H1 (cell line): ENCODE data around the gene HSF5. TPM values are rescaled to one million over a fixed set of nuclear protein-coding genes. Genes with fewer than 3 reads are reported as not detected.

Experiments
- CTCF ChIA-PET: fragments of 300-600 bp; sonication (Branson Sonifier 250); formaldehyde crosslinking; loops from one replicate; lab custom pipeline; 2021; ENCODE audit not compliant: partially characterized antibody; lab: Charles Lee
- POLR2A ChIA-PET: fragments of 300-600 bp; sonication (Branson Sonifier 250); formaldehyde crosslinking; loops from one replicate; lab custom pipeline; 2021; ENCODE audit warnings: inconsistent platforms; ENCODE audit not compliant: partially characterized antibody; lab: Charles Lee
- DNase-seq, 2 experiments: peaks; one replicate each; pipeline versions ENCODE4 v3.0.0 to v3.0.0-alpha.2; 2010 to 2022; ENCODE audit warnings: low spot score in 2 of 2, low read depth in 1 of 2, mixed read lengths in 1 of 2
- FAIRE-seq: peaks from 2 replicates; lab custom pipeline; 2011; peaks lifted over from hg19 to GRCh38; lab: Jason Lieb, UNC
- H2AFZ ChIP-seq: 2 replicates; pipeline ENCODE4 v1.8.1; 2012; ENCODE audit warnings: low read length, inconsistent platforms
- H2AK5ac ChIP-seq: 2 replicates; pipeline ENCODE4 v1.6.1; 2013; ENCODE audit warnings: low read depth, low read length
- H2BK120ac ChIP-seq: replicated peaks from 2 replicates; pipeline ENCODE3; 2013; ENCODE audit warnings: low read depth, low read length, inconsistent platforms
- H2BK12ac ChIP-seq: 2 replicates; pipeline ENCODE4 v1.6.1; 2013; ENCODE audit warnings: low read depth, low read length
- H2BK15ac ChIP-seq: 2 replicates; pipeline ENCODE4 v1.6.1; 2013; ENCODE audit warnings: low read length
- H2BK20ac ChIP-seq: 2 replicates; pipeline ENCODE4 v1.6.1; 2013; ENCODE audit warnings: low read length
- H2BK5ac ChIP-seq: 2 replicates; pipeline ENCODE4 v1.6.1; 2013; ENCODE audit warnings: low read depth, low read length
- H3K14ac ChIP-seq: 2 replicates; pipeline ENCODE4 v1.6.1; 2013; ENCODE audit warnings: inconsistent platforms; ENCODE audit not compliant: insufficient read length
- H3K18ac ChIP-seq: 2 replicates; pipeline ENCODE4 v1.6.1; 2013; ENCODE audit warnings: low read length; ENCODE audit errors: extremely low read depth
- H3K23ac ChIP-seq: 2 replicates; pipeline ENCODE4 v1.6.1; 2013; ENCODE audit warnings: inconsistent platforms; ENCODE audit not compliant: insufficient read length
- H3K23me2 ChIP-seq: 2 replicates; pipeline ENCODE4 v1.6.1; 2013; ENCODE audit warnings: low read depth, low read length
- H3K27ac ChIP-seq: 2 replicates; pipeline ENCODE4 v1.6.1; 2011; ENCODE audit warnings: low read depth, low read length, inconsistent platforms
- H3K27me3 ChIP-seq, 4 experiments: replicated peaks in 1 of 4; 1 replicate in 1 of 4; 2 replicates in 3 of 4; pipeline versions ENCODE4 v1.6.1 to v1.8.1; 2011 to 2013; ENCODE audit warnings: low read length in 3 of 4, mild to moderate bottlenecking in 3 of 4, inconsistent platforms in 2 of 4, mixed read lengths in 2 of 4, moderate library complexity in 1 of 4; ENCODE audit not compliant: control insufficient read depth in 3 of 4, insufficient read depth in 3 of 4; ENCODE audit errors: extremely low read depth in 1 of 4
- H3K36me3 ChIP-seq, 4 experiments: 2 replicates each; pipeline versions ENCODE4 v1.6.1 to v1.8.1; 2011 to 2013; ENCODE audit warnings: mild to moderate bottlenecking in 4 of 4, low read length in 3 of 4, moderate library complexity in 2 of 4, control low read depth in 1 of 4, inconsistent platforms in 1 of 4; ENCODE audit not compliant: insufficient read depth in 4 of 4, control insufficient read depth in 2 of 4
- H3K4ac ChIP-seq: replicated peaks from 2 replicates; pipeline ENCODE3; 2013; ENCODE audit warnings: low read length, low read depth, mixed read lengths, inconsistent platforms; ENCODE audit not compliant: insufficient read length
- H3K4me1 ChIP-seq, 4 experiments: replicated peaks in 1 of 4; 1 replicate in 1 of 4; 2 replicates in 3 of 4; pipeline versions ENCODE4 v1.6.1 to v1.8.1; 2011 to 2013; ENCODE audit warnings: low read length in 3 of 4, inconsistent platforms in 2 of 4, mixed read lengths in 1 of 4; ENCODE audit not compliant: insufficient read depth in 4 of 4, control insufficient read depth in 3 of 4
- H3K4me2 ChIP-seq, 2 experiments: 2 replicates each; pipeline versions ENCODE4 v1.6.1 to v1.8.1; 2011 to 2013; ENCODE audit warnings: low read depth in 2 of 2, low read length in 2 of 2, control low read depth in 1 of 2, inconsistent platforms in 1 of 2, mild to moderate bottlenecking in 1 of 2; ENCODE audit not compliant: insufficient read depth in 1 of 2
- H3K4me3 ChIP-seq, 4 experiments: fragments of 200-600, 300-600 bp in 1 of 4; sonication (generic), shearing (Covaris generic), sonication (Bioruptor Twin) in 1 of 4; 2 replicates each; pipeline versions ENCODE4 v1.5.1 to v1.8.1; 2011 to 2016; ENCODE audit warnings: low read length in 4 of 4, low read depth in 3 of 4, control low read depth in 2 of 4, inconsistent platforms in 2 of 4, mild to moderate bottlenecking in 2 of 4, mixed read lengths in 1 of 4, moderate library complexity in 1 of 4; ENCODE audit not compliant: insufficient read depth in 2 of 4; ENCODE audit errors: extremely low read depth in 1 of 4
- H3K56ac ChIP-seq: replicated peaks from 2 replicates; pipeline ENCODE3; 2013; ENCODE audit warnings: low read depth, mild to moderate bottlenecking, mixed read lengths, low read length, inconsistent platforms; ENCODE audit not compliant: insufficient read length
- H3K79me1 ChIP-seq: 2 replicates; pipeline ENCODE4 v1.6.1; 2013; ENCODE audit warnings: low read depth, low read length, control low read depth
- H3K79me2 ChIP-seq, 2 experiments: 2 replicates each; pipeline versions ENCODE4 v1.6.1 to v1.8.1; 2012 to 2013; ENCODE audit warnings: low read length in 2 of 2, mild to moderate bottlenecking in 2 of 2, inconsistent platforms in 1 of 2; ENCODE audit not compliant: insufficient read depth in 2 of 2, control insufficient read depth in 1 of 2
- H3K9ac ChIP-seq, 4 experiments: replicated peaks in 1 of 4; 1 replicate in 1 of 4; 2 replicates in 3 of 4; pipeline versions ENCODE4 v1.6.1 to v1.8.1; 2011 to 2013; ENCODE audit warnings: low read depth in 3 of 4, low read length in 3 of 4, control low read depth in 2 of 4, mild to moderate bottlenecking in 2 of 4, moderate library complexity in 2 of 4, inconsistent platforms in 1 of 4; ENCODE audit errors: extremely low read depth in 1 of 4
- H3K9me3 ChIP-seq, 2 experiments: 2 replicates each; pipeline versions ENCODE4 v1.6.1 to v1.8.1; 2012 to 2013; ENCODE audit warnings: mild to moderate bottlenecking in 2 of 2, moderate library complexity in 2 of 2, control low read depth in 1 of 2, inconsistent platforms in 1 of 2, low read depth in 1 of 2, low read length in 1 of 2, mixed read lengths in 1 of 2; ENCODE audit not compliant: insufficient read depth in 2 of 2
- H4K20me1 ChIP-seq, 2 experiments: replicated peaks in 1 of 2; 2 replicates each; pipeline versions ENCODE3 to v1.8.1; 2011 to 2013; ENCODE audit warnings: inconsistent platforms in 2 of 2, low read length in 2 of 2, mild to moderate bottlenecking in 1 of 2; ENCODE audit not compliant: insufficient read depth in 2 of 2, control insufficient read depth in 1 of 2
- H4K5ac ChIP-seq: 2 replicates; pipeline ENCODE4 v1.6.1; 2013; ENCODE audit warnings: low read length, low read depth, mixed read lengths, inconsistent platforms; ENCODE audit not compliant: insufficient read length
- H4K8ac ChIP-seq: 2 replicates; pipeline ENCODE4 v1.8.0; 2013; ENCODE audit warnings: mild to moderate bottlenecking, moderate library complexity, low read length, inconsistent platforms; ENCODE audit not compliant: insufficient read depth; ENCODE audit errors: extremely low read depth
- H4K91ac ChIP-seq: replicated peaks from 2 replicates; pipeline ENCODE3; 2013; ENCODE audit warnings: low read length, mixed read lengths, inconsistent platforms; ENCODE audit not compliant: insufficient read length
- BACH1 ChIP-seq: IDR thresholded peaks from 2 replicates; pipeline ENCODE4 v1.6.1; 2012; ENCODE audit warnings: low read length, improper control_type of control experiment
- EGR1 ChIP-seq: IDR thresholded peaks from 2 replicates; pipeline ENCODE4 v1.6.1; 2011; ENCODE audit warnings: low read depth, low read length, borderline replicate concordance
- EP300 ChIP-seq, 2 experiments: IDR thresholded peaks; 1 replicate in 1 of 2; 2 replicates in 1 of 2; pipeline ENCODE4 v1.6.1; 2011 to 2012; ENCODE audit warnings: low read depth in 2 of 2, low read length in 2 of 2, mild to moderate bottlenecking in 2 of 2, borderline replicate concordance in 1 of 2, inconsistent platforms in 1 of 2, moderate library complexity in 1 of 2
- FOSL1 ChIP-seq: IDR thresholded peaks from 2 replicates; pipeline ENCODE4 v1.6.1; 2011; ENCODE audit warnings: mild to moderate bottlenecking, low read depth, low read length, moderate library complexity; ENCODE audit not compliant: insufficient read depth
- GABPA ChIP-seq: IDR thresholded peaks from 2 replicates; pipeline ENCODE4 v1.6.1; 2011; ENCODE audit warnings: mild to moderate bottlenecking, low read length, moderate library complexity, borderline replicate concordance; ENCODE audit not compliant: insufficient read depth
- KDM4A ChIP-seq: IDR thresholded peaks from one replicate; pipeline ENCODE4 v1.7.1; 2012; ENCODE audit warnings: low read depth, mild to moderate bottlenecking, moderate library complexity, low read length, inconsistent platforms; ENCODE audit not compliant: severe bottlenecking
- PHF8 ChIP-seq: fragments of 200-600 bp; sonication (generic); conservative IDR thresholded peaks from 2 replicates; pipeline ENCODE4 v1.7.1; 2012; ENCODE audit warnings: low read depth, mild to moderate bottlenecking, inconsistent platforms, low read length, moderate library complexity
- RXRA ChIP-seq: IDR thresholded peaks from 2 replicates; pipeline ENCODE4 v1.6.1; 2011; ENCODE audit warnings: low read depth, mild to moderate bottlenecking, low read length, moderate library complexity; ENCODE audit not compliant: insufficient read depth
- SP2 ChIP-seq: IDR thresholded peaks from 2 replicates; pipeline ENCODE4 v1.6.1; 2012; ENCODE audit warnings: mild to moderate bottlenecking, low read length, inconsistent platforms
- YY1 ChIP-seq: IDR thresholded peaks from 2 replicates; pipeline ENCODE4 v1.6.1; 2011; ENCODE audit warnings: low read depth, mild to moderate bottlenecking, low read length
- WGBS, 2 experiments: shearing (Covaris generic) in 1 of 2; methylation state at CpG; one replicate each; pipeline versions ENCODE4 v1.1.6 to v1.1.7; 2013 to 2015; ENCODE audit warnings: low lambda C conversion rate in 2 of 2, mixed read lengths in 2 of 2, inconsistent platforms in 1 of 2, low coverage in 1 of 2, missing lambda C conversion rate in 1 of 2; ENCODE audit not compliant: insufficient replicate concordance in 2 of 2, insufficient coverage in 1 of 2, insufficient read length in 1 of 2; ENCODE audit errors: extremely low coverage in 1 of 2, missing lambda C conversion rate in 1 of 2; 5-methylcytosine and 5-hydroxymethylcytosine counted together
- polyA plus RNA-seq, 7 experiments: library from polyadenylated mRNA; depleted of rRNA in 3 of 7; stranded (reverse) in 5 of 7; unstranded in 2 of 7; fragments of >200 nt in 5 of 7; fragments of 200-250 nt in 2 of 7; gene quantifications; 1 replicate in 5 of 7; 2 replicates in 1 of 7; 4 replicates in 1 of 7; pipeline versions ENCODE4 v1.2.1 to v1.2.3, GENCODE V29; 2011 to 2013; ENCODE audit warnings: missing spikeins in 2 of 7, mixed read lengths in 2 of 7
- total RNA-seq: library from RNA; stranded (reverse); fragmentation: NEBNext Ultra II Directional; extraction: Animal tissue kit (Norgen Biotek cat#: 25700); gene quantifications from 2 replicates; pipeline ENCODE4 v1.2.1, GENCODE V29; 2021
- TF ChIP-seq, protein P1 (sequence below): IDR thresholded peaks from 2 replicates; pipeline ENCODE4 v1.6.1; 2012; ENCODE audit warnings: inconsistent platforms

The HSF5 gene
- total and polyA plus RNA-seq, 2 of the 8 experiments (the other 6 are each of a cell fraction or from before 2014, with no cell fraction given): not detected

DNA sequence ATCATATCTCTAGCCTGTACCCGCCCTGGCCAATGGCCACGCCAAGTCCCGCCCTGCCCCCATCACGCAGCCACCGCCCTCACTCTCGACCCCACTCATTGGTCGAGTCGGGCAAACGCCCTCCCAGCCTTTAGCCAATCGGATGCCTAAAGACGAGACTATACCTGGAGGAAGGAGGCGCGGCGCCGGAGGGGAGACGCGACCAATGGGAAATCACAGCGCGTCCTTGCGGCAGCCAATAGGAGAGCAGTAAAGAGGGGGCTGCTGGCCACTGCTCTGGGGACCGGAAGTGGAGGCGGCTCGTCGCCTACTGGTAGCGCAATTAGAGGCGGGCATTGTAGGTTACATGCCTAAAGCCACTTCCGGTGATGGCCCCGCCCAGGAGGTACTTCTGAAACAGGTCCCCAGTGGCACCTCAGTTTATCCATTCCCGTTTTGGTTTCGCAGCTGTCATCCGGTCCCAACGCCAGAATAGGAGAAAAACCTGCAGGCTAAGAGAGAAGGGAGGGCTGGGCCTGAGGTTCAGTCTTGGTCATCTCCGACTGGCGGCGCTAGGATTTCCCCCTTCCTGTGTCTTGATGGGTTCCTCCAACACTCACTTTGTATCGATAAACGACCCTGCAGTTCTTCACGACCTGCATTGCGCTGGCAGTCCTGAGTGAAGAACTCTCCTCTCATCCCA, 29.9 kb upstream of the HSF5 start:
- Histone ChIP-seq H3K9me3 (no peaks in the 10 kb centered on the region), H2BK12ac (peak overlapping the region; percentile 64), H3K79me2 (peaks cover 0 to 17% of the 10 kb centered on the region in 2 experiments; a peak in 2 of 4 replicates), H3K27ac (peak overlapping the region; percentile 51), H2AK5ac (no peak overlapping the region), H3K23ac (no peak overlapping the region), H3K9ac (peak overlapping the region; percentile 63 to 80 (median 72)), H4K8ac (no peak overlapping the region; the same call in 1 of the 2 replicates), H3K23me2 (peaks cover 15% of the 10 kb centered on the region), H4K91ac (peak overlapping the region; percentile 83), H3K4me3 (peak overlapping the region; percentile 79 to 94 (median 86)), H3K36me3 (no peaks in the 10 kb centered on the region), H3K56ac (peak overlapping the region; percentile 65), H3K14ac (no peak overlapping the region), H3K4me2 (peak overlapping the region; percentile 47 to 95), H3K4me1 (peaks cover 0 to 16% (median 5%) of the 10 kb centered on the region in 4 experiments; a peak in 5 of 7 replicates), H4K20me1 (peaks cover 0 to 2% of the 10 kb centered on the region in 2 experiments), H2AFZ (peak overlapping the region; percentile 97), H4K5ac (peak overlapping the region; percentile 47), H3K4ac (no peak overlapping the region), H3K27me3 (no peaks in the 10 kb centered on the region), H3K18ac (peak overlapping the region; percentile 57; the same call in 1 of the 2 replicates), H2BK15ac (peak overlapping the region; percentile 88), H2BK120ac (no peak overlapping the region), H3K79me1 (peaks cover 4% of the 10 kb centered on the region), H2BK20ac (no peak overlapping the region; the same call in 1 of the 2 replicates), H2BK5ac (peak overlapping the region; percentile 93)
- DNase-seq (peak; percentile 95 to 100), FAIRE-seq (no peak)
- CTCF ChIA-PET: interaction anchor here (1.0 to 7.5 kb wide), 15 partner anchors 11 to 138 kb away, joined by 3 to 163 read pairs (median 4); no protein-coding TSS in a partner anchor
- 0% methylated on average over 34 of the region's 39 CpGs; no CpG with 5 or more reads in 1 of the 2 experiments for WGBS, 2 experiments
- POLR2A ChIA-PET: interaction anchor here (0.7 to 4.6 kb wide), 11 partner anchors 7 to 637 kb away, joined by 3 to 42 read pairs (median 4); partner anchors contain the start of genes PRR11, SKA2 and SUPT4H1
- TF ChIP-seq PHF8: 0 out of 2 replicates have a peak, but pooled peaks have one; percentile 40
- peak; percentile 63; the same call in 1 of the 2 replicates for TF ChIP-seq EGR1
- no peak for TF ChIP-seq EP300 (IDR thresholded peaks at IDR 0.05; ENCODE audit: borderline replicate concordance in 1 of 2, low read depth in 2 of 2, low read length in 2 of 2)
- peak; percentile 94 for TF ChIP-seq GABPA
- peak; percentile 33; the same call in 1 of the 2 replicates for TF ChIP-seq YY1
- no peak for TF ChIP-seq FOSL1
- no peak for TF ChIP-seq RXRA
- TF ChIP-seq KDM4A: no peak
- TF ChIP-seq, protein P1, sequence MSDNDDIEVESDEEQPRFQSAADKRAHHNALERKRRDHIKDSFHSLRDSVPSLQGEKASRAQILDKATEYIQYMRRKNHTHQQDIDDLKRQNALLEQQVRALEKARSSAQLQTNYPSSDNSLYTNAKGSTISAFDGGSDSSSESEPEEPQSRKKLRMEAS: 0 out of 2 replicates have a peak, but pooled peaks have one; percentile 1
- TF ChIP-seq SP2: peak; percentile 76
- no peak for TF ChIP-seq BACH1
